ENCODE data around the gene ERGIC2.

ERGIC2 gene

DNA sequence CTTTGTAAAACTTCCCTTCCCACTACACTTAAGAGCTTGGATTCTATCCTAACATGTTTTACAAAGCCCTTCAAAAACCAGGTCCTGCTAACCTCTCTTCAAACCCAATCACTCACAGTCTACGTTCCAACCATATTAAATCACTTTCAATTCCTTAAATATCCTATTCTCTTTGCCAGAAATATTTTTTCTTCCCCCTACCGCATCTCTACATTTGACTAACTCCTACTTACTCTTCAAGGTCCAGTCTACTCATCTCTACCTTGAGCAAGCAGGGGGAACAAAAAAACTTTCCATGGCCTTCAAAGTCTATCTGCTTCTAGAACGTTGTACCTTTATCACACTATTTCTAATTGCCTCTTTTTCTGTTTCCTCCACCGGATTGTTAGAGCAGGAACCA lies 6.1 kb downstream of the ERGIC2 start:
- no peak for DNase-seq (ENCODE audit: low spot score)

DNA sequence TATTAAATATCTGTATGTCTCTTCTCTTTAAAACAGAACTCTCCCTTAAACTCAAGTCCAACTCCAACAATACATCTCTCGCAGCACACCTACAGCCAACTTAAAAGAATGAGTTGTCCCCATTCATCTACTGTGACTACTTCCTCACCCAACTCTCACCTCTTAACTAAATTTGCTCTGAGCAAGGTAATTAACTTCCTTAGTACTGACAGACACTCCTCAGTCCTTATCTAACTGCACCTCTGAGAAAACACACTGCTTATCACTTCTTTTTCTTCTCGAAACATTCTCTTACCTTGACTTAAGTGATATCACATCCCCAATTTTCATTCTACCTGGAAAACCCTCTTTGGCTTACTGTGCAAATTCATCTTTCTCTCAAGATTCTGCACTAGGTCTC lies 7.0 kb downstream of the ERGIC2 start:
- DNase-seq (ENCODE audit: low spot score), result no peak

DNA sequence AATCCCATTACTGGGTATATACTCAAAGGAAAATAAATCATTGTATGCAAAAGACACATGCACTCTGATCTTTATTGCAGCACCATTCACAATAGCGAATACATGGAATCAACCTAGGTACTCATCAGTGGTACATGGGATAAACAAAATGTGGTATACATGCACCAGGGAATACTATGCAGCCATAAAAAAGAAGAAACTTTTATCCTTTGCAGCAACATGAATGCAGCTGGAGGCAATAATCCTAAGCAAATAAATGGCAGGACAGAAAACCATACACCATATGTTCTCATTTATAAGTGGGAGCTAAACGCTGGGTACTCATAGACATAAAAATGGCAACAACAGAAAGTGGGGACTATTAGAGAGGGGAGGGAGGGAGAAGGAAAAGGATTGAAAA lies 15.9 kb downstream of the ERGIC2 start:
- no peak for DNase-seq (ENCODE audit: low spot score)

DNA sequence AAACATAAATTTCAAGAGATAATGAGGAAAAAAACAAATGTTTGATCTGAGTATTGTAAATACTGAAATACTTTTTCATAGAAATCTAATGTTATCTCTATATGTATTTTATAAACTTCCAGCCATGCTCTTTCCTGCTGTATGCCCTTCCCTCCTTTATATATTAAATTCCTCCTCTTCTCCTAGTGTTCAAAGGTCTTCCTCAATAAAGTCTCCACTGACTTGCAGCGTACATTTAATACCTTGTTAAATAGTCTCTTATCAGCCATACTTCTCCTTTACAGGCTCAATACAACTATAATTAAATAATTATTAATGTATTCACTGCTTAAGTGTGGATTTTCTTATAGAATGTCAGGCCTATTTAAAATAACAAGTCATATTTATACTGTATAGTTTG lies 26.0 kb downstream of the ERGIC2 start:
- DNase-seq (ENCODE audit: low spot score), result no peak

DNA sequence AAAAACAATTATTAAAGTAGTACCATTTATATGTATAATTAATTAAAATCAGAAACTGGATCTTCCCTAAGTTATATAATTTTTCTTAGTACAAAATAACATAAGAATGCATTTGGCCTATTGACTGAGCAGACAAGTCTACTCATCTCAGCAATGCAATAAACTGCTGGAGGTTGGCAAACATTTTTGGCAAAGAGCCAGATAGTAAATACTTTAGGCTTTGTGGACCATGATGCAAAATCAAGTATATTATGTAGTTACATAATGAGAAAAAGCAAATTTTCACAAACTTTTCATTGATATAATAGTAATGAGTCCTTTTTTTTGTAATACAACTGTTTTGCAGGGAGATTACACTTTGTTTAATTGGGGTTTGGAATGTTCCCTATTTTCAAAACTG lies 30.9 kb downstream of the ERGIC2 start:
- DNase-seq (ENCODE audit: low spot score), result peak; percentile 5

DNA sequence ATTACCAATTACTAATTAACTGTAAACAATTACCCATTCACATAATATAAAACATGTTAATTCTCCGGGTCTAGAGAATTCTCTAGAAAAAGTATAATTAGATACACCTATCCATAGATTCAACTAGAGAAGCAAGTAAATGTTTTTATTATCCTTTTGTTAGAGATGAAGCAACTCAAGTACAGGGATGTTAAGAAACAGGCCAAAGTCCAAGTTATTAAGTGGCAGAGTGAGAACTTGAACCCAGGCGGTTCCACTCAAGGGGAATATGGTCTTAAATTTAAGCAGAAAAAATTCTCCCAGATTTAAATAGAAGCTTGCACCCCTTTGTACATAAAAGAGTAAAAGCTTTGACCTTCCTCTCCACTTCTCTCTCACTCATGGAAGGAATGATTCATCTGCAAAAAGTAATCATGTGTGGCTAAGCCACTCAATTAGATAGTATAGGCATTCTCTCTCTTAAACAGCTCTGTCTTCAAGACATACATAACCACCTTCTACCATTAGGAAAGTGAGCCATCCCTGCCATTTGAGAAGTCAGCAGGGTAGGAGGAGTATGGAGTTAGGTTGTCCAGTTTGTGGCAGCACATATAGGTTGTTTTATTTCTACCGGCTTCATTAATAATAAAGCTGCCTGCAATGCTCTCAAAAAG lies 34.1 kb downstream of the ERGIC2 start:
- DNase-seq (ENCODE audit: low spot score), result no peak

DNA sequence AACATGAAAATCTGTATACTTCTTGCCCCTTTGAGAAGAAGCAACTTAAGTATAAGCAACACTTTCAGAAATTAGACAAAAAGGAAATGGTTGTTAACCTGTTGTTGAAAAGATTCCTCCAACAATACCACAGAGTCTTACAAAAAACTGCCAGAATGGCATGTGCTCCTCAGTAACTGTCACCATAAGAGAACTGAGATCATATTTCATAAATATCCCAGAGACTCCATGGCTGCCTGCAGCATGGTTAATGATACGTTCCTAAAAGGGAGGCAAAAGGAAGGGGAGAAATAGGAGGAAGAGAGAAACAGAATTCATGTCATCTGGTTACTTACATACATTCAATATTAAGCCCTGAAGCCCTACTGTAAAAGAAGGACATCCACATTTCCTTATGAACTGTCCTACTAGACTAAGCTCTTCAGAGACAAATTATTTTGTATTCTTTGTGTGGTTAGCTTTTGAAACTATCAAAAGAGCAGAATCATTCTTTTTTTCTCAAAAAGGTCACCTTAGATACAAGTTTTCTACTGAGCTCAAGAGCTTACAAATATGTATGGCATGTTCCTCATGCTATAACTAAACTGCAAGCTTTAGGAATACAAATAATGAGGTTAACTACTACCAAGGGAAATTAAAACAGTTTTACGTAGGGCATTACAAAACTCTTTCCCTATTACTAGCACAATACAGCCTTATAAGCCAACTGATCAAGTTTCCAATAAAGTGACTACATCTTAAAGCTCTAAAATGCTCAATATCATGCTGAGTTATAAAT lies 37.8 kb downstream of the ERGIC2 start:
- no peak for DNase-seq (ENCODE audit: low spot score)

DNA sequence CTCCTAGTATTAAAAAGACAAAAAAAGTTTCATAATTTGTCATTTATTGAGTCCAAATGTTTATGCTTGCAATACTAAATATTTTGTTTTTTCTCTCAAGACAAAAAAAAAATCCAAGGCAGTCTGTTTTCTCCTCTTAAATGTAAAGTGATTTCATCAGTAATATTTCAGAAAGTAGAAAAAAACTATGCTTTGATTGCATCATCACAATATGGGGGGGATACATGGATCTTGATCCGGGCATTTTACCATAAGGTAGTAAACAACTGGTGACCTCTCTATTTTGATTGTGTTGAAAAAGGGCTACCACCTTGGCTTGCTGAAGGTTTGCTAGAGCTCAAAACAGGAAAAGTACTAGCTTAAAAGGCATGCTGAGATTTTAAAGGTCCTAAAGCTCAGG lies 43.6 kb downstream of the ERGIC2 start:
- DNase-seq (ENCODE audit: low spot score), result no peak

DNA sequence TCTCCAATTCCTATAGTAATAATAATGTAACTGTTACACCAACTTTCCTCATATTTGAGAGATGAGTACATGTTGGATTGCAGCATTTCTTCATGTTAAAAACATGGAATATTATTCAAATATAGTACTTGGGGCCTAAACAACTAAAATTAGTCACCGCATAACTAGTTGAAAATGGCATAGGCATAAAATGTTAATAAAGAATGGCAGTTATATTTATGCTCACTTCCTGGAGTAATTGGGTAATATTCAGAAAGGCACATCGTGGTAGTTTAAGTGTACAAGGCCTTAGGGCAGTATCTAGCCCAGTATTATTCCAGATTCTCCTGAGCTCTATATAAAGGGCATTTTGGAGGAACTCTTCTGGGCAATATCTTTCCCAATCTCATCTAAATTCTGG lies 46.0 kb downstream of the ERGIC2 start:
- no peak for DNase-seq (ENCODE audit: low spot score)

DNA sequence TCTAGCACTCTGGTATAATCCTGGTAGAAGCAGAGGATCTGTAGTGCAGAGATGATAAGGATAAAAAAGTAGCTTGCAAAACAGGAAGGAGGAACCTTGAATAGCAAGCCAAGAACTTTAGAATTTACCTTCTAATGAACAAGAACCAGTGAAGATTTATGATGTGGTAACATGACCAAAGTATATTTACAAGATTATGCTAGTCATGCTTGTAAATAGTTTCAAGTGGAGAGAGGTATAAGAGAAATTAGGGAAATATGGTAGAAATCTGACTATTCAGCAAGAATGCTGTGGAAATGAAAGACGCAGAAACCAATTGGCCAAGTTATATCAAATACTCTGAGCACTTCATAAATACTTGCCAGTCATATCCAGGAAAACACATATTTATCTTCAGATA lies 47.8 kb downstream of the ERGIC2 start:
- no peak for DNase-seq (ENCODE audit: low spot score)

DNA sequence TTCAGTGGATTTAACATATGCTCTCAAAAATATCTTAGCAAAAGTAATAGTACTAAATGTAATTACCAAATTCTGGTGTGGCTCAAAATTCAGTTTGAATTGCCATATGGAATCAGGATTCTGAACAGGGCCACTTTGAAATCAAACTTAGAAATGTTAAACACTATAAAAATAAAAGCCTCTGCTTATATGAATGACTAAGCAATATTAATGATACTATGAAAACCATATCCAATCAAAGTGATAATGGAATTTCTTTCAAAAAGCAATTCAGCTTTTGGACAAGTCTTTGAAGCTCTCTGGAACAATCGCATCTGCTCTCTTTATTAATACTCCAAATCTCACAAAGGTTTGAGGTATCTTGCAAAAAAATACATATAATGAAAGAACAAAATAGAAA lies 51.6 kb downstream of the ERGIC2 start:
- DNase-seq (ENCODE audit: low spot score), result no peak

DNA sequence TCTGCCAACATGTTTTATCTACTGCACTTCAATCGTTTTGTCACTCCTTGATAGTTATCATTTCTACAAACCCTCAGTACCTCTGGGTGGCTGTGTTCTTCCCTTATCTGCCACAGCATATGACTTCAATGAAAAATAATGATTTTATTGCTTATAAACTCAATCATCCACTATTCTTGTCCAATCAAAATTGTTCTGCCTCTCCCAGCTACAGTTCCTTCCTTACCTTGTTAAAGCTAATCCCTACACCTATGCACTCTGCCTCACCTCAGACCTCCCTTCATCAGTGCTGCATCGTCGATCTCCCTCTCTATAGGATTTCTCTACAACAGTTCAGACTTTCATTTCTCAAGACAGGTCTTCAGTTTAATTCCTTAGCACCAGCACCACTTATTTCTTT lies 58.8 kb downstream of the ERGIC2 start:
- no peak for DNase-seq (ENCODE audit: low spot score)

DNA sequence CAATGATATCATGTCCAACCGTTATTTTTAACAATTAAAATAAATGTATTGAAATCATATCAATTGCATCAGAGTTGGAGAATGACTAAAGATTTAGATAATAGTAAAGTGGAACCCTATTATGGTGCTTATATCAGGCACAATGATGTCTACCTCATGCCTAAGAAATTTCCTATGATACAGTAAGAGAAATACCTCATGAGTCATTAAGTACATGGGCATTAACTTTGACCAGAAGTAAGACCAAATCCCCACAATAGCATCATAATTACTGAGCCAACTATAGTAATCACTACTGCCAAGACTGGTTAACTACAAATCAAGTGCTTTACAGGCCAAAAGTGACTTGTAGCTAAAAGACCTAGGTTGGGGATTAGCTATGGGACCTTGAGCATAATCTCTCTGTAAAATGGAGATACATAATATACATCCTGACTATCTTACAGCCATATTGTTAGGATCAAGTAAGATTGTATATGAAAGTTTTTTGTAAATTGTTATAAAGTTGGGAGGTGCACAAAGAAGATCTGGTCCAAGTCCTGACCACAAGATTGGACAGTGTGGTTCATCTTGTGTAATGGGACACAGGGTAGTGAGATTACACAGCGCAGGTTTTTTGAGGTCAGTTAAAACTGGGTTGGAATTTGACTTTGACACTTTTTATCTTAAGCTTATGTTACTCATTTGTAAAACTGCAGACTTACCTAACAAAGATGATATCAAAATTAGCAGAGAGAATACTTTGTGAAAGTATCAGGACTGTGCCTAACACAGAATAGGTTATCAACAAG lies 60.5 kb downstream of the ERGIC2 start:
- no peak for DNase-seq (ENCODE audit: low spot score)

DNA sequence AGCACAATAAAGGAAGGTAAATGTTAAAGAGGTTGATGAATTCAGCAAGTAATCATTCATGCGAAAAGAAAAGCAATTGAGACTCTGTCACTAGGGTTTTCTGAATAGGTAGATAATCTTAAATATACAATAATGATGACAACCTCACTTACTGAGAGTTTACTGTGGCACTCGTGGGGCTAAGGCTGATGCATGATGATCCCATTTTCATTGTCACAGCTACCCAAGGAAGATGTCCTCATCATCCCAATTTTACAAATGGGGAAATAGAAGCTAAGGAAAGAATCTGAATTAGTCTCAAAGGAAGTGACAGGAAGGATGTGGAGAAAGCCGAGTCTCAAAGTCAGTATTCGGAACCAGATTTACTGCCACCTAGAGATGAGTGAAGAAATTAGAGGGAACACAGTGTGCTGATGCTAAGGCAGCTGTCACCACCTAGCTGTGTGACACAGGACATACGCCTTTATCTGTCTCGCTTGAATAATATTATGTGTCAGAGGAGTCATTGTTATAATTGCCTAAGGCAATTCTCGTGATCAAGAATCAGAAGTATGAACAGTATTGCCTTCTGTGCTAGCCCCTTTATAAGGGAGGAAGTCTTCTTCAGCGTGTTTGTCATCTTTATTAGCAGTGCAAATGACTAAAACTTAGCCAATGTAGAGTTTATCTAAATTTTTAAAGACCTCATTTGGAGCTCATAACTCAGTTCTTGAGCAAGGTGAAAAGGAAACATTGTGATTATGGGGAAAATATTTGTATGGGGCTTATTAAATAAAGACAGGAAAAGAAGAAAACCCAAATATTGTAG lies 63.2 kb downstream of the ERGIC2 start:
- DNase-seq (ENCODE audit: low spot score), result peak; percentile 88

DNA sequence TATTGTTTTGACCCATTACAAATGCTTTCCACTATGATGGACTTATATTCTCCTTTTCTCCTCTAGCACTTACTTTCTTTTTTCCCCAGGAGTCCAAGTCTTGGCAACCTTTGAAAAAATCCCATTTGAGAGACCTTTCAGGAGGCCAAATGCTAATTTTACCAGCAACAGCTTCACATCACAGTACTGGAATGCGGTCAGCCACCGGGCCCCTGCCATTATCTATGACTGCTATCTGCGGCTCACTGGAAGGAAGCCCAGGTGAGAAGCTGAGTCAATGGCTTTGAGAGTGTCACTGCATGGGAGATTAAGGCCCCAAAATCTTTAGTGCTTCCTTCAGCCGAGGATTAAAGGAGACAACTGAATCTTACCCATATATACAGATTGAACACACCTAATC lies 64.2 kb downstream of the ERGIC2 start:
- DNase-seq (ENCODE audit: low spot score), result peak; percentile 14

DNA sequence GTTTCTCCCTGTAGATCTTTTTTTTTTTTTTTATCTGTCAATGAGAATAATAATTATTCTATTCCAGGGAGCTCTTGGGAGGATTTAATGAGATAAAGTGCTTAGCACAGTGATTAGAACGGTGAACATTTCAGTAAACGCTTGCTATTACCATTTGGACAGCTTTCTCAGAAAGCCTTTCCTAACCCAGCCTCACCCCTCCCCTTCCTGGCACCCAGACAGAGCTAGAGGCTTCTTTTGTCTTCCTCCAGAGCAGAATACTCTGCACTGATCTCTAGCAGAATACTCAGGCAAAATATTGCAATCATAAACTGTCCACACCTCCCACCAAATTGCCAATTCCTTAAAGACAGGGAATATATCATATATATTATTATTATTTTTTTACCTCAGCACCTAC lies 66.6 kb downstream of the ERGIC2 start:
- peak; percentile 61 for DNase-seq (ENCODE audit: low spot score)

DNA sequence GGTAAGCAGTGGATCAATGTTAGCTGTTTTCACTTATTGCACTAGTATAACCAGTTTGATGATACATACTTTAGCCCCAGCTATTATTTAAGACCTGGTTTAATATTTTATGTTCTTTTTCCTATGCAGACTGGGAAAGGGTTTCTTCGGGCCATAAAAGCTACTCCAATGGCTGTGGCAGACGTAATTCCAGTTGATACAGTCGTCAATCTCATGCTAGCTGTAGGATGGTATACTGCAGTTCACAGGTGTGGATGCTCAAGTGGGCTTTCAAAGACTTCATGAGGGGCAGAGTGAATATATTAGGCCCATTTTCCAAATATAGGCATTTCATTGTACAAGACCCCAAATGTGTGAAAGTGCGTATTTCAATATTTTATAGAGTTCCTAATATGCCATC lies 70.1 kb downstream of the ERGIC2 start:
- no peak for DNase-seq (ENCODE audit: low spot score)

DNA sequence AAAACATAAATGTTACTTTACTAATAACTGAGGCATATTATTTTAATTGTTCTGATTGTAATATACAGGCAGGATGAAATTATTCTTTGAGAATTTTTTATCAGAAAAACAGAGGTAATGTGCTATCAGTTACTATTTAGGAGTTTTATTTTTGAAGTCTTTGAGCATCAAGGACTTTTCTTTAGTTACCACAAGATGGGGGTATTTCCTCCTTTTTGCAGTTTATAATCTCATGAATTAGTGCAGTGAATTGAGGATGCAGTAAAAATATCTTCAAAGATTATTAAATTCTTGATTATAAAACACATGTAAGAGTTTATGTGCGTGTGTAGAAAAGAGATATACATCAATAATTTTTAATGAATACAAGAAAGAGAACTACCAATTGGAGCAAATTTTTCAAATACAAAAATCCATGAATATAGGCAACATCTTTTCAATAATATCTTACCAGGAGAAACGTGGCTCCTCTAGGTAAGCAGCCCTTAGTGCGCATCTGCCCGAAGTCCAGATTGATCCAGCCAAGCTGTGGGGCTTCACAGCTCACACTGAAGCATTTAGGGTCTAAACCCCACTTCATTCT lies 71.6 kb downstream of the ERGIC2 start:
- peak; percentile 22 for DNase-seq (ENCODE audit: low spot score)

DNA sequence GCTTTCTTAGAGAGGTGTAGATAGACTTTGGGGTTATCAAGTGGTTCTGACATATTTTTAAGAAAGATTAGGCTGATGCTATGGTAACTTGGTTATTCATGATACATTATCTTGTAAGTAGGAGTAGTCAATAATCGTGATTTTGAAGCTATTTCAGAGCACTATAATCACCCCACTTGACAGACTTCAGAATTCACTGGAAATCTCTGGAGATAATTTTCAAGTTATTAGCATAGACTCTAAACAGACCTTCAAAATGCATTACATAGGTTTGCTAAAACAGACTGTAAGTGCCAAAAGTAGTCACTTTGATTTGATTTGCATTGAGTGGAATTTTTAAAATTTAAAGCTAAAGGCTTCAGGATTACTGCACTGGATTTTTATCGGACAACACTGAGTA lies 74.3 kb downstream of the ERGIC2 start:
- no peak for DNase-seq (ENCODE audit: low spot score)

DNA sequence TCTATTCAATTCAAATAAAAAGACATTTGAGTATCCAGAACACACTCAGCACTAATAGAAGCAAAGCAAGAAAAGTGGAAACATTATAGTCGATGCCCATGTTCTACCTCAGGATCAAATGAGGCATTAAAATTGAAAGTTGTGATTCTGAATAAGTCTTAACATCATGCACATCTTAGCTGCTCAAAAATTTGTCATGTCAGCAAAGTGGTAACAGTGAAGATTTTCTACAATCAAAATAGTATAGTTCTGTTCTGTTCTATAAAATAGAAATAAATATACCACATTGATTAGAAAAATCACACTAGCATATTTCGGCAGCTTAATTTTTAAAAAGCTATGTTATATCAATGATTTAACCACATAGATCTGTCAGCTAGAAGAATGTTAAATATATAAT lies 74.7 kb downstream of the ERGIC2 start:
- no peak for DNase-seq (ENCODE audit: low spot score)

DNA sequence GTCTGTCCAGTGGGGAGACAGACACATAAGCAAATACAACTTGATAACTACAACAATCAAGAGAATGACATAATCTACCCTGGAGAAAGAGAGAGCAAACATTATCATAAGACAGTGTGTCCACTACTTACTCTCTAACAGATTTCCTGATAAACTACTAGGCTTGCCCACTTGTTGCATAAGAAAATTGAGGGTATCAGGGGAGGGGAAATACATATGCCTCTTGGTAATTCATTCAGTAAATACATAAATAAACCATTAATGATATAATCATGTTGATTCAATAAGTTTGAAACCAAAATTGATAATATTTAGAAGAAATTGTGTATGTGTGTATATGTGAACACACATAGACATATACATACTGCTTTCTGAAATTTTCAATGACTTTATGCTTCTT lies 76.6 kb downstream of the ERGIC2 start:
- no peak for DNase-seq (ENCODE audit: low spot score)

DNA sequence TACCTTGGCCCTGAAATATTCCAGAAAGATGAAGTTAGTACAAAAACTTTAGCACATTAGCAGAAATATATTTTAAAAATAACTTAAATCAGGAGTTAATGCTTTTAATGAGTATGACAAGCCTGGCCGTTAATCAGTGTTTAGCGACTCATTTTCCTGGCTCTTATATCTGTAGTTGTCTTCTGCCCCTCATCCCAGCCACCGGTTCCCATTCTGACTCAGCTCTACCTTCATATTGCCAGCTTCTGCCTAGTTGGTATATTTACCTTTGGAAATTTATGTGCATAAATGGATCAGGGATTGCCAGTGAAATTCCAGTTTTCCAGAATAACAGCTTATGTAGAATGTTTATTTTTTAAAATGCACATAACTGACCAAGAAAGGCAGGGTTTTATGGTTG lies 79.9 kb downstream of the ERGIC2 start:
- no peak for DNase-seq (ENCODE audit: low spot score)

Measured in globus pallidus (tissue), 1 donor.